ENCODE results near the gene MOB1A.

Gene MOB1A

GRCh38 chr2:74162951-74163350, 15.7 kb downstream of the MOB1A start:
- Histone ChIP-seq H3K4me2 (ENCODE audit: low read length) (no peak overlapping the region), H2BK120ac (ENCODE audit: insufficient read depth, low read length, poor library complexity) (no peak overlapping the region), H3K79me2 (ENCODE audit: control insufficient read depth, insufficient read depth, low read length, poor library complexity) (no peaks in the 10 kb centered on the region), H2AFZ (ENCODE audit: insufficient read depth, low read length, poor library complexity) (no peak overlapping the region), H3K27me3 (ENCODE audit: insufficient read depth, low read length) (no peaks in the 10 kb centered on the region), H3K36me3 (ENCODE audit: control insufficient read depth in 1 of 2, insufficient read depth in 2 of 2, low read length in 2 of 2) (peaks cover 39 to 47% of the 10 kb centered on the region in 2 experiments), H3K79me1 (ENCODE audit: low read length) (no peaks in the 10 kb centered on the region), H3K18ac (ENCODE audit: low read length) (no peak overlapping the region), H3K4me3 (ENCODE audit: low read depth, low read length) (no peak overlapping the region), H3K4me1 (ENCODE audit: control insufficient read depth in 1 of 2, insufficient read depth in 2 of 2, low read length in 2 of 2) (no peaks in the 10 kb centered on the region), H2BK5ac (ENCODE audit: low read depth, low read length, poor library complexity) (no peak overlapping the region), H2BK12ac (ENCODE audit: low read length) (no peak overlapping the region), H4K8ac (ENCODE audit: low read depth, low read length) (no peak overlapping the region), H3K14ac (ENCODE audit: low read length) (no peak overlapping the region), H4K91ac (ENCODE audit: low read depth, low read length) (no peak overlapping the region), H3K4ac (ENCODE audit: low read depth, low read length) (no peak overlapping the region), H4K12ac (ENCODE audit: low read depth, low read length) (no peak overlapping the region), H3K23ac (ENCODE audit: low read length) (no peak overlapping the region), H3K9ac (ENCODE audit: low read length) (no peak overlapping the region), H3K27ac (ENCODE audit: low read depth, low read length) (no peak overlapping the region), H2AK5ac (ENCODE audit: low read length) (no peak overlapping the region), H3K9me3 (ENCODE audit: insufficient read depth, low read depth, low read length) (no peaks in the 10 kb centered on the region)
- no CpG with 5 or more reads among the region's 6 CpGs for WGBS (ENCODE audit: extremely low coverage, insufficient coverage, insufficient read length)
- no peak for DNase-seq

DNA sequence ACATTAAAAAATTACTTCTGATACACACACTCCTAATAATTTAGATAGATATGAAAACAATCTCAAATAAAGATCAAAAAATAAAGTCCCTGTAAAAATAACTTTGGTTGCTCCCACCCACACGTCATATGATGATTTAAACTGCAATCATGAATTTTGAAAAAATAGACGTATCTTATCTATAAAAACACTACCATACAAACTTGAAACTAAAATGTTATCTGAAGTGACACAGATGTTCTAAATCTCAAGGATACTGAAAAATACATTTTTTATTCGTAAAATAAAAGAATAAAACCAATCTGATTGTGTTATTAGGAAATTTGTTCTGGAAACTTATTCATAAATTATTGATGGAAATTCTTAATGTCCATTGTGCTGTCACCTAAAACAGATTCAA, 22.8 kb downstream of the MOB1A start:
- Histone ChIP-seq H4K8ac (ENCODE audit: low read depth, low read length) (no peak overlapping the region), H3K9me3 (ENCODE audit: insufficient read depth, low read depth, low read length) (no peaks in the 10 kb centered on the region), H2BK120ac (ENCODE audit: insufficient read depth, low read length, poor library complexity) (no peak overlapping the region), H3K79me2 (ENCODE audit: control insufficient read depth, insufficient read depth, low read length, poor library complexity) (no peaks in the 10 kb centered on the region), H2BK12ac (ENCODE audit: low read length) (no peak overlapping the region), H3K27me3 (ENCODE audit: insufficient read depth, low read length) (no peaks in the 10 kb centered on the region), H2AK5ac (ENCODE audit: low read length) (no peak overlapping the region), H2BK5ac (ENCODE audit: low read depth, low read length, poor library complexity) (no peak overlapping the region), H3K18ac (ENCODE audit: low read length) (no peak overlapping the region), H3K9ac (ENCODE audit: low read length) (no peak overlapping the region), H2AFZ (ENCODE audit: insufficient read depth, low read length, poor library complexity) (no peak overlapping the region), H3K4me1 (ENCODE audit: control insufficient read depth in 1 of 2, insufficient read depth in 2 of 2, low read length in 2 of 2) (no peaks in the 10 kb centered on the region), H4K12ac (ENCODE audit: low read depth, low read length) (no peak overlapping the region), H3K4me2 (ENCODE audit: low read length) (no peak overlapping the region), H3K36me3 (ENCODE audit: control insufficient read depth in 1 of 2, insufficient read depth in 2 of 2, low read length in 2 of 2) (peaks cover 27 to 31% of the 10 kb centered on the region in 2 experiments), H3K4me3 (ENCODE audit: low read depth, low read length) (no peak overlapping the region), H3K14ac (ENCODE audit: low read length) (no peak overlapping the region), H3K23ac (ENCODE audit: low read length) (no peak overlapping the region), H3K4ac (ENCODE audit: low read depth, low read length) (no peak overlapping the region), H4K91ac (ENCODE audit: low read depth, low read length) (no peak overlapping the region), H3K79me1 (ENCODE audit: low read length) (no peaks in the 10 kb centered on the region), H3K27ac (ENCODE audit: low read depth, low read length) (no peak overlapping the region)
- DNase-seq = no peak
- no CpG with 5 or more reads among the region's 3 CpGs for WGBS (ENCODE audit: extremely low coverage, insufficient coverage, insufficient read length)

- Histone ChIP-seq H3K9ac (ENCODE audit: low read length) (no peak overlapping the region), H3K18ac (ENCODE audit: low read length) (no peak overlapping the region), H4K91ac (ENCODE audit: low read depth, low read length) (no peak overlapping the region), H2AFZ (ENCODE audit: insufficient read depth, low read length, poor library complexity) (no peak overlapping the region), H3K27me3 (ENCODE audit: insufficient read depth, low read length) (no peaks in the 10 kb centered on the region), H3K4me3 (ENCODE audit: low read depth, low read length) (no peak overlapping the region), H3K9me3 (ENCODE audit: insufficient read depth, low read depth, low read length) (no peaks in the 10 kb centered on the region), H3K27ac (ENCODE audit: low read depth, low read length) (no peak overlapping the region), H3K36me3 (ENCODE audit: control insufficient read depth in 1 of 2, insufficient read depth in 2 of 2, low read length in 2 of 2) (peaks cover 12 to 18% of the 10 kb centered on the region in 2 experiments), H2BK12ac (ENCODE audit: low read length) (no peak overlapping the region), H3K4me2 (ENCODE audit: low read length) (no peak overlapping the region), H4K8ac (ENCODE audit: low read depth, low read length) (no peak overlapping the region), H3K79me1 (ENCODE audit: low read length) (peaks cover 2% of the 10 kb centered on the region), H3K4me1 (ENCODE audit: control insufficient read depth in 1 of 2, insufficient read depth in 2 of 2, low read length in 2 of 2) (peaks cover 0 to 5% of the 10 kb centered on the region in 2 experiments), H3K14ac (ENCODE audit: low read length) (no peak overlapping the region), H3K23ac (ENCODE audit: low read length) (no peak overlapping the region), H2BK5ac (ENCODE audit: low read depth, low read length, poor library complexity) (no peak overlapping the region), H3K4ac (ENCODE audit: low read depth, low read length) (no peak overlapping the region), H3K79me2 (ENCODE audit: control insufficient read depth, insufficient read depth, low read length, poor library complexity) (peaks cover 3% of the 10 kb centered on the region), H2AK5ac (ENCODE audit: low read length) (no peak overlapping the region), H4K12ac (ENCODE audit: low read depth, low read length) (no peak overlapping the region), H2BK120ac (ENCODE audit: insufficient read depth, low read length, poor library complexity) (no peak overlapping the region)
- DNase-seq = no peak
- no CpG with 5 or more reads among the region's 2 CpGs for WGBS (ENCODE audit: extremely low coverage, insufficient coverage, insufficient read length)
Observed at GRCh38 chr2:74152954-74153353, 25.7 kb downstream of the MOB1A start.

DNA sequence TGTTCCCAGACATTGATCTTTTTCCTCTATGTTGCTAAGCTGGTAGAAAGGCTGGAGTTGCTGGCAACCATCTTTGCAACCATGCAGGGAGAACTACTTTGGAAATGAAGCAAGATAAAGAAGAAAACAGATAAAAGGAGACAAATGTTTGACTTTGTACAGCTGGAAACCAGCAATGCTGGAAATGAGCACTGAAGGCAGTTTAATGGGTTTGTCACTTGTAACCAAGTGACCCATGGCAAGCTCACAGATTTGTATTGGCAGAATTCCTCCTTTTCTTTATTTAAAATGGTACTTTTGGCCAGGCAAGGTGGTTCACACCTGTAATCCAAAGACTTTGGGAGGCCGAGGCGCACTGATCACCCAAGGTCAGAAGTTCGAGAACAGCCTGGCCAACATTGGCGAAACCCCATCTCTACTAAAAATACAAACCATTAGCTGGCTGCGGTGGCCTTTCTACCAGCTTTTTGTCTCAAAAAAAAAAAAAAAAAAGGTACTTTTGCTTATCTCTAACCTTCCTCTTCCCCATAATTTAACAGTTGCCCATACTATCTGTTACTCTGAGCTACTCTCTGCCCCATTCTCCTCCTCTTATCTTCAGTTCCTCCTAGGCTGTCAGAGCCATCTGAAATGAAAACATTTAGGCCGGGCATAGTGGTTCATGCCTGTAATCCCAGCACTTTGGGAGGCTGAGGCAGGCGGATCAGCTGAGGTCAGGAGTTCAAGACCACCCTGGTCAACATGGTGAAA, 28.9 kb downstream of the MOB1A start:
- H3K9me3 ChIP-seq (ENCODE audit: insufficient read depth, low read depth, low read length) = no peaks in the 10 kb centered on the region
- H3K27me3 ChIP-seq (ENCODE audit: insufficient read depth, low read length) = no peaks in the 10 kb centered on the region
- H4K91ac ChIP-seq (ENCODE audit: low read depth, low read length) = no peak overlapping the region
- H3K79me2 ChIP-seq (ENCODE audit: control insufficient read depth, insufficient read depth, low read length, poor library complexity) = peaks cover 8% of the 10 kb centered on the region
- H2AFZ ChIP-seq (ENCODE audit: insufficient read depth, low read length, poor library complexity) = no peak overlapping the region
- no peak overlapping the region for H3K4ac ChIP-seq (ENCODE audit: low read depth, low read length)
- H3K79me1 ChIP-seq (ENCODE audit: low read length) = peaks cover 7% of the 10 kb centered on the region
- no peak overlapping the region for H4K8ac ChIP-seq (ENCODE audit: low read depth, low read length)
- H3K4me1 ChIP-seq (ENCODE audit: control insufficient read depth in 1 of 2, insufficient read depth in 2 of 2, low read length in 2 of 2) = peaks cover 4 to 11% of the 10 kb centered on the region in 2 experiments
- H3K4me2 ChIP-seq (ENCODE audit: low read length) = no peak overlapping the region
- no peak overlapping the region for H3K9ac ChIP-seq (ENCODE audit: low read length)
- no CpG with 5 or more reads among the region's 7 CpGs for WGBS (ENCODE audit: extremely low coverage, insufficient coverage, insufficient read length)
- no peak overlapping the region for H3K23ac ChIP-seq (ENCODE audit: low read length)
- no peak overlapping the region for H4K12ac ChIP-seq (ENCODE audit: low read depth, low read length)
- no peak overlapping the region for H2BK5ac ChIP-seq (ENCODE audit: low read depth, low read length, poor library complexity)
- H2AK5ac ChIP-seq (ENCODE audit: low read length) = no peak overlapping the region
- DNase-seq = no peak
- no peak overlapping the region for H2BK12ac ChIP-seq (ENCODE audit: low read length)
- no peak overlapping the region for H3K18ac ChIP-seq (ENCODE audit: low read length)
- H3K27ac ChIP-seq (ENCODE audit: low read depth, low read length) = no peak overlapping the region
- no peak overlapping the region for H3K4me3 ChIP-seq (ENCODE audit: low read depth, low read length)
- no peak overlapping the region for H3K14ac ChIP-seq (ENCODE audit: low read length)
- peaks cover 5 to 8% of the 10 kb centered on the region in 2 experiments for H3K36me3 ChIP-seq (ENCODE audit: control insufficient read depth in 1 of 2, insufficient read depth in 2 of 2, low read length in 2 of 2)
- H2BK120ac ChIP-seq (ENCODE audit: insufficient read depth, low read length, poor library complexity) = no peak overlapping the region
